ENCODE results near the gene KRTAP6-1.

Gene KRTAP6-1

GRCh38 chr21:30579346-30579745, 34.4 kb downstream of the KRTAP6-1 start:
- no peak overlapping the region for H3K4me3 ChIP-seq (ENCODE audit: low read depth, low read length)

GRCh38 chr21:30577766-30578165, 36.0 kb downstream of the KRTAP6-1 start:
- H3K4me3 ChIP-seq (ENCODE audit: low read depth, low read length) = no peak overlapping the region

GRCh38 chr21:30567617-30568016, 46.1 kb downstream of the KRTAP6-1 start:
- H3K4me3 ChIP-seq (ENCODE audit: low read depth, low read length) = no peak overlapping the region

- H3K4me3 ChIP-seq (ENCODE audit: low read depth, low read length) = no peak overlapping the region
Measured at GRCh38 chr21:30563630-30564029, 50.1 kb downstream of the KRTAP6-1 start.

Data from iPS-11a (cell line).